A673 (cell line): Measurements from ENCODE around the gene CD86.

Experiments
- CTCF ChIP-seq: fragments of 300-800, 200-600 bp; sonication (generic); conservative IDR thresholded peaks from 2 replicates; pipeline ENCODE4 v1.5.1; 2017; ENCODE audit warnings: low read depth, mild to moderate bottlenecking, antibody characterized with exemption, low read length, moderate library complexity, mixed read lengths
- EZH2 ChIP-seq: fragments of 200-600 bp; sonication (generic); IDR thresholded peaks from 2 replicates; pipeline ENCODE4 v1.6.1; 2017; ENCODE audit warnings: borderline replicate concordance, low read depth, mild to moderate bottlenecking, mixed read lengths, antibody characterized with exemption, low read length; ENCODE audit not compliant: poor library complexity, severe bottlenecking

GRCh38 chr3:122168044-122168443, 112.9 kb downstream of the CD86 start:
- no peak for TF ChIP-seq CTCF
- TF ChIP-seq EZH2, result no peak
